Neural cell (in vitro differentiated cells): ENCODE measurements around the gene PPME1. TPM values are rescaled to one million over a fixed set of nuclear protein-coding genes. Genes with fewer than 3 reads are reported as not detected.

ENCODE experiments used
- H2AFZ ChIP-seq: fragments of 200-600, 300-800 bp; sonication (generic), shearing (Covaris generic); 2 replicates; pipeline ENCODE4 v1.6.0; 2014; ENCODE audit warnings: low read depth, mild to moderate bottlenecking, antibody characterized with exemption, low read length, moderate library complexity
- H3F3A ChIP-seq: fragments of 200-600 bp; shearing (Covaris generic); 2 replicates; pipeline ENCODE4 v1.6.1; 2016; ENCODE audit warnings: mild to moderate bottlenecking, moderate library complexity, mixed read lengths, antibody characterized with exemption, low read length; ENCODE audit not compliant: insufficient read depth, poor library complexity, severe bottlenecking
- H3K27ac ChIP-seq: fragments of 200-600, 300-800 bp; sonication (generic), shearing (Covaris generic); 2 replicates; pipeline ENCODE4 v1.5.1; 2014; ENCODE audit warnings: mild to moderate bottlenecking, low read length, moderate library complexity
- H3K27me3 ChIP-seq: fragments of 300-800, 200-600 bp; sonication (generic), shearing (Covaris generic); 2 replicates; pipeline ENCODE4 v1.6.0; 2014; ENCODE audit warnings: mild to moderate bottlenecking, low read depth, low read length, moderate library complexity; ENCODE audit not compliant: insufficient read depth
- H3K36me3 ChIP-seq: fragments of 300-800, 200-600 bp; sonication (generic), shearing (Covaris generic); 2 replicates; pipeline ENCODE4 v1.5.1; 2014; ENCODE audit warnings: mild to moderate bottlenecking, antibody characterized with exemption, low read length, moderate library complexity; ENCODE audit not compliant: insufficient read depth
- H3K4me2 ChIP-seq: fragments of 300-800, 200-600 bp; sonication (generic), shearing (Covaris generic); 2 replicates; pipeline ENCODE4 v1.6.0; 2014; ENCODE audit warnings: mild to moderate bottlenecking, low read length
- H3K4me3 ChIP-seq: fragments of 300-800, 200-600 bp; sonication (generic), shearing (Covaris generic); 2 replicates; pipeline ENCODE4 v1.5.1; 2014; ENCODE audit warnings: mild to moderate bottlenecking, low read length, moderate library complexity
- H3K79me2 ChIP-seq: fragments of 200-600 bp; shearing (Covaris generic); replicated peaks from 2 replicates; pipeline ENCODE4 v1.6.0; 2014; ENCODE audit warnings: mild to moderate bottlenecking, low read length, moderate library complexity; ENCODE audit not compliant: insufficient read depth
- H3K9ac ChIP-seq: fragments of 300-800, 200-600 bp; sonication (generic), shearing (Covaris generic); 2 replicates; pipeline ENCODE4 v1.6.1; 2016; ENCODE audit warnings: mild to moderate bottlenecking, low read length, mixed read lengths
- H3K9me2 ChIP-seq: fragments of 200-600 bp; shearing (Covaris generic); 2 replicates; pipeline ENCODE4 v1.6.1; 2016; ENCODE audit warnings: mild to moderate bottlenecking, low read length, mixed read lengths; ENCODE audit not compliant: insufficient read depth
- H3K9me3 ChIP-seq: fragments of 200-600, 300-800 bp; sonication (generic), shearing (Covaris generic); 2 replicates; pipeline ENCODE4 v1.6.1; 2016; ENCODE audit warnings: mild to moderate bottlenecking, mixed run types, low read length, moderate library complexity, mixed read lengths
- H4K20me1 ChIP-seq: fragments of 200-600 bp; shearing (Covaris generic); 2 replicates; pipeline ENCODE4 v1.6.1; 2016; ENCODE audit warnings: mild to moderate bottlenecking, mixed run types; ENCODE audit not compliant: insufficient read depth
- EP300 ChIP-seq: fragments of 450-650 bp; conservative IDR thresholded peaks from 2 replicates; pipeline ENCODE4 v1.6.1; 2014; ENCODE audit warnings: antibody characterized with exemption, mild to moderate bottlenecking, moderate library complexity; ENCODE audit not compliant: poor library complexity, severe bottlenecking
- EZH2 ChIP-seq: fragments of 200-600, 300-800 bp; shearing (Covaris generic), sonication (generic); IDR thresholded peaks from 2 replicates; pipeline ENCODE4 v1.6.1; 2014; ENCODE audit warnings: antibody characterized with exemption, low read length, borderline replicate concordance, mild to moderate bottlenecking; ENCODE audit not compliant: insufficient read depth, poor library complexity, severe bottlenecking
- MXI1 ChIP-seq: fragments of 450-650 bp; conservative IDR thresholded peaks from 2 replicates; pipeline ENCODE4 v1.6.1; 2014; ENCODE audit warnings: antibody characterized with exemption, mild to moderate bottlenecking; ENCODE audit not compliant: poor library complexity, severe bottlenecking
- POLR2AphosphoS5 ChIP-seq: IDR thresholded peaks from 2 replicates; pipeline ENCODE4 v1.6.1; 2012
- RAD21 ChIP-seq: fragments of 450-650 bp; conservative IDR thresholded peaks from 2 replicates; pipeline ENCODE4 v1.6.1; 2014; ENCODE audit warnings: antibody characterized with exemption, mild to moderate bottlenecking, moderate library complexity
- REST ChIP-seq: IDR thresholded peaks from 2 replicates; pipeline ENCODE4 v1.6.1; 2012; ENCODE audit warnings: borderline replicate concordance
- SMC3 ChIP-seq: fragments of 450-650 bp; conservative IDR thresholded peaks from 2 replicates; pipeline ENCODE4 v1.6.1; 2014; ENCODE audit warnings: antibody characterized with exemption, mild to moderate bottlenecking, moderate library complexity; ENCODE audit not compliant: poor library complexity
- TAF1 ChIP-seq: IDR thresholded peaks from 2 replicates; pipeline ENCODE4 v1.6.1; 2012; ENCODE audit warnings: low read depth
- polyA plus RNA-seq: library from polyadenylated mRNA; depleted of rRNA; stranded (reverse); fragments of >200 nt; gene quantifications from 2 replicates; pipeline ENCODE4 v1.2.3, GENCODE V29; 2014
- TF ChIP-seq, protein P1 (sequence below): fragments of 450-650 bp; IDR thresholded peaks from 2 replicates; pipeline ENCODE4 v1.5.1; 2014; ENCODE audit warnings: antibody characterized with exemption, mild to moderate bottlenecking, moderate library complexity; ENCODE audit not compliant: poor library complexity, severe bottlenecking

The PPME1 gene
- polyA plus RNA-seq, 1 donor from 2014 or later = 49.5 TPM

DNA sequence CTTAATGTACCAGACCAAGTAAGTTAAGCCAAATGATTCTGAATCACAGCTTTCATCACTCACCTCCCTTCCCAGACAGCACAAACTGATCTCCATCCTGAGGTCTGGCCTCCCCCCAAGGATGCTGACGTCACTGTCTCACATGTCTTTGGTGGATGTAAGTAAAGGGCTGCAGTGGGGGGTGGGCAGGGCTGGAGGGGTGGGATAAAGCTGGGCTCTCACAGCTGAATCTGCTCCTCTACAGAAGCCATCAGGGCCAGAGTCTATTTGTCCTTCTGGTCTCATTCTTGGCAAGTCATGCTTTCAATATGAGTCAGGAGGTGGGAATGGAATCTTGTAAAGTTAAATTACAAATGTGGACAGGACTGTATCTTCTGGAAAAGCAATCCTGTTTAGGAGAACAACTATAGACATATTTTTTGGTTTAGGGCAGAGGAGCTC, 107.7 kb downstream of the PPME1 start:
- Histone ChIP-seq H3K79me2 (no peaks in the 10 kb centered on the region), H2AFZ (no peak overlapping the region), H3K9me2 (no peaks in the 10 kb centered on the region)

DNA sequence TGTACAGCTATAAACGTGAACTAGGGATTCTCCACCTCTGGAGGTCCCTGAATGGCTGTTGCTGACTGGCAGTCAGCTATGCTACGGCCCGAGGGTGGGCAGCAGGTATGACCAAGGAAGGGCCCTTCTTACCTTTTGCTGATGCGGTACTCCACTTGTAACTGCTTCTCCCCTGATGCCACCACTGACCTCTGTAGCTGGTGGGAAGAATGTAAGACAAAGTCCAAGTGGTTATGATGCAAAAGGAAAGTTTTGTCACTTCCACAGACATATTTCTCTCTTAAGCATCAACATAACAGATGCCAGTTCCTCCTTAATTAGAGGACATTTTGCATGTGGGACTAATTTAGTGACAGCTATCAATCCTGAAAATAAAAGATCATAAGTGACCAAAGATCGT, 108.2 kb downstream of the PPME1 start:
- Histone ChIP-seq H2AFZ (no peak overlapping the region), H3K9me2 (no peaks in the 10 kb centered on the region), H3K4me3 (no peak overlapping the region), H3F3A (no peaks in the 10 kb centered on the region), H3K9ac (no peak overlapping the region), H3K27ac (no peak overlapping the region), H3K4me2 (no peak overlapping the region), H4K20me1 (no peaks in the 10 kb centered on the region), H3K27me3 (no peaks in the 10 kb centered on the region), H3K9me3 (no peaks in the 10 kb centered on the region), H3K79me2 (no peaks in the 10 kb centered on the region), H3K36me3 (no peaks in the 10 kb centered on the region)
- no peak for TF ChIP-seq RAD21
- no peak for TF ChIP-seq REST
- no peak for TF ChIP-seq TAF1
- TF ChIP-seq EP300 = no peak
- no peak for TF ChIP-seq SMC3
- TF ChIP-seq POLR2AphosphoS5 = no peak
- no peak for TF ChIP-seq EZH2
- TF ChIP-seq, protein P1, sequence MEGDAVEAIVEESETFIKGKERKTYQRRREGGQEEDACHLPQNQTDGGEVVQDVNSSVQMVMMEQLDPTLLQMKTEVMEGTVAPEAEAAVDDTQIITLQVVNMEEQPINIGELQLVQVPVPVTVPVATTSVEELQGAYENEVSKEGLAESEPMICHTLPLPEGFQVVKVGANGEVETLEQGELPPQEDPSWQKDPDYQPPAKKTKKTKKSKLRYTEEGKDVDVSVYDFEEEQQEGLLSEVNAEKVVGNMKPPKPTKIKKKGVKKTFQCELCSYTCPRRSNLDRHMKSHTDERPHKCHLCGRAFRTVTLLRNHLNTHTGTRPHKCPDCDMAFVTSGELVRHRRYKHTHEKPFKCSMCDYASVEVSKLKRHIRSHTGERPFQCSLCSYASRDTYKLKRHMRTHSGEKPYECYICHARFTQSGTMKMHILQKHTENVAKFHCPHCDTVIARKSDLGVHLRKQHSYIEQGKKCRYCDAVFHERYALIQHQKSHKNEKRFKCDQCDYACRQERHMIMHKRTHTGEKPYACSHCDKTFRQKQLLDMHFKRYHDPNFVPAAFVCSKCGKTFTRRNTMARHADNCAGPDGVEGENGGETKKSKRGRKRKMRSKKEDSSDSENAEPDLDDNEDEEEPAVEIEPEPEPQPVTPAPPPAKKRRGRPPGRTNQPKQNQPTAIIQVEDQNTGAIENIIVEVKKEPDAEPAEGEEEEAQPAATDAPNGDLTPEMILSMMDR = no peak

More for the DNA sequence above, 107.7 kb downstream of the PPME1 start:
- Histone ChIP-seq H3K9ac (no peak overlapping the region), H4K20me1 (no peaks in the 10 kb centered on the region), H3K27ac (no peak overlapping the region), H3K9me3 (no peaks in the 10 kb centered on the region), H3F3A (no peaks in the 10 kb centered on the region), H3K36me3 (no peaks in the 10 kb centered on the region), H3K27me3 (no peaks in the 10 kb centered on the region), H3K4me3 (no peak overlapping the region), H3K4me2 (no peak overlapping the region)
- no peak for TF ChIP-seq TAF1
- TF ChIP-seq EZH2 = no peak
- TF ChIP-seq REST = no peak
- TF ChIP-seq SMC3 = no peak
- TF ChIP-seq RAD21 = no peak
- TF ChIP-seq, protein P1 = no peak
- no peak for TF ChIP-seq EP300
- no peak for TF ChIP-seq MXI1
- no peak for TF ChIP-seq POLR2AphosphoS5
